ENCODE measurements around the gene F5.
"Not testable (repeated sequence)": the region's sequence is repeated elsewhere in the genome, so short reads cannot be mapped to it uniquely, and the experiment has no call there.

The F5 gene

DNA sequence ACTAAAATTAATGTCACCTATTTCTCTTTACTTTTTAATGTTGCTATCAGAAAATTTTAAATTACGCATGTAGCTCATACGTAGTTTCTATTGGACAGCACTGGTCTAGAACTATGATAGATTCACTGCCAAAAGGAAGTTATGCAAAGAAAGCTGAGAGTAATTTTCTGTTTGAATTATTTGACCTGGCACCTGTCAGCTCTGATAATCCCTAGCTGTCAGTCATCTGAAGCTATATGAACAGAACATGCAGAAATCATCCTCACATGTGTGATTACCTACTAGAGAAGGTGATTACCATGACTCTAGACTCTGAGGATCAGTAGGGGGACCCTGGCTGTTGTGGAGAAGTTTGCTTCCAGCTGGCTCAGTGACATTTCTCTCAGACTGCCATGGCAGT, 40.8 kb downstream of the F5 start:
- H3K4me3 ChIP-seq (ENCODE audit: low read depth, low read length), result no peak overlapping the region
- no peak for DNase-seq (ENCODE audit: low read depth, low spot score)
- TF ChIP-seq, protein P1, sequence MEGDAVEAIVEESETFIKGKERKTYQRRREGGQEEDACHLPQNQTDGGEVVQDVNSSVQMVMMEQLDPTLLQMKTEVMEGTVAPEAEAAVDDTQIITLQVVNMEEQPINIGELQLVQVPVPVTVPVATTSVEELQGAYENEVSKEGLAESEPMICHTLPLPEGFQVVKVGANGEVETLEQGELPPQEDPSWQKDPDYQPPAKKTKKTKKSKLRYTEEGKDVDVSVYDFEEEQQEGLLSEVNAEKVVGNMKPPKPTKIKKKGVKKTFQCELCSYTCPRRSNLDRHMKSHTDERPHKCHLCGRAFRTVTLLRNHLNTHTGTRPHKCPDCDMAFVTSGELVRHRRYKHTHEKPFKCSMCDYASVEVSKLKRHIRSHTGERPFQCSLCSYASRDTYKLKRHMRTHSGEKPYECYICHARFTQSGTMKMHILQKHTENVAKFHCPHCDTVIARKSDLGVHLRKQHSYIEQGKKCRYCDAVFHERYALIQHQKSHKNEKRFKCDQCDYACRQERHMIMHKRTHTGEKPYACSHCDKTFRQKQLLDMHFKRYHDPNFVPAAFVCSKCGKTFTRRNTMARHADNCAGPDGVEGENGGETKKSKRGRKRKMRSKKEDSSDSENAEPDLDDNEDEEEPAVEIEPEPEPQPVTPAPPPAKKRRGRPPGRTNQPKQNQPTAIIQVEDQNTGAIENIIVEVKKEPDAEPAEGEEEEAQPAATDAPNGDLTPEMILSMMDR (IDR thresholded peaks at IDR 0.05; ENCODE audit: insufficient read depth, low read length, missing control alignments), result no peak
- POLR2A ChIA-PET, result no interaction called here
- CTCF ChIA-PET, result interaction anchor here (1.1 to 4.2 kb wide), 10 partner anchors 13 to 942 kb away, joined by 3 to 43 read pairs (median 6); partner anchors contain the start of gene SLC19A2

- ChIA-PET POLR2A (no interaction called here), CTCF (no interaction called here)
- H3K4me3 ChIP-seq (ENCODE audit: low read depth, low read length), result no peak overlapping the region
- peak; percentile 12 for DNase-seq (ENCODE audit: low read depth, low spot score)
- TF ChIP-seq, protein P1 (IDR thresholded peaks at IDR 0.05; ENCODE audit: insufficient read depth, low read length, missing control alignments), result no peak
Observed at GRCh38 chr1:169538998-169539871, 47.0 kb downstream of the F5 start.

DNA sequence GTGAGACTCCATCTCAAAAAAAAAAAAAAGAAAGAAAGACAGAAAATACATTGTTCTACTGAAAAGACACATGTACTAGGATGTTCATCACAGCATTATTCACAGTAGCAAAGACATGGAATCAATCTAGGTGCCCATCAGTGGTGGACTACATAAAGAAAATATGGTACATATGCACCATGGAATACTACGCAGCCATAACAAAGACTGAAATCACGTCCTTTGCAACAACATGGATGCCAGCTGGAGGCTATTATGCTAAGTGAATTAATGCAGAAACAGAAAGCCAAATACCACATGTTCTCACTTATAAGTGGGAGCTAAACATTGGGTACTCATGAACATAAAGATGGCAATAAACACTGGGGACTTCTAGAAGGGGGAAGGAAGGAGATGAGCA, 51.6 kb downstream of the F5 start:
- POLR2A ChIA-PET, result no interaction called here

DNA sequence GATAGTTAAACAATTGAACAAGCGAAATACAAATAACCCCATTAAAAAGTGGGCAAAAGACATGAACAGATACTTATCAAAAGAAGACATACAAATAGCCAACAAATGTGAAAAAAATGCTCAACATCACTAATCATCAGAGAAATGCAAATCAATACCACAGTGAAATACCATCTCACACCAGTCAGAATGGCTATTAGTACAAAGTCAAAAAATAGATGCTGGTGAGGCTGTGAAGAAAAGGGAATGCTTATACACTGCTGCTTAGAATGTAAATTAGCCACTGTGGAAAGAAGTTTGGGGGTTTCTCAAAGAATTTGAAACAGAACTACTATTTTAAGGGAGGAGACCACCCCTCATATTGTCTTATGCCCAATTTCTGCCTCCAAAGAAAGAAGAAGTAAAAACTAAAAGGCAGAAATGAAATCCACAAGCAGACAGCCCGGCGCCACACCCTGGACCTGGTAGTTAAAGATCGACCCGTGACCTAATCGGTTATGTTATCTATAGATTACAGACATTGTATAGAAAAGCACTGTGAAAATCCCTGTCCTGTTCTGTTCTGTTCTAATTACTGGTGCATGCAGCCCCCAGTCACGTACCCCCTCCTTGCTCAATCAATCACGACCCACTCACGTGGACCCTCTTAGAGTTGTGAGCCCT, 52.6 kb downstream of the F5 start:
- H3K4me3 ChIP-seq (ENCODE audit: low read depth, low read length); DNase-seq (ENCODE audit: low read depth, low spot score); CTCF ChIA-PET; POLR2A ChIA-PET: not testable (repeated sequence)

More for the DNA sequence above, 51.6 kb downstream of the F5 start:
- H3K4me3 ChIP-seq (ENCODE audit: low read depth, low read length), result no peak overlapping the region
- DNase-seq (ENCODE audit: low read depth, low spot score), result no peak
- CTCF ChIA-PET, result interaction anchor here (0.6 kb wide), 1 partner anchor 30 kb away, joined by 3 read pairs; no protein-coding TSS in a partner anchor
- TF ChIP-seq, protein P1 (IDR thresholded peaks at IDR 0.05; ENCODE audit: insufficient read depth, low read length, missing control alignments), result no peak

GRCh38 chr1:169530448-169530847, 55.8 kb downstream of the F5 start:
- TF ChIP-seq, protein P1 (IDR thresholded peaks at IDR 0.05; ENCODE audit: insufficient read depth, low read length, missing control alignments), result no peak
- CTCF ChIA-PET, result no interaction called here
- POLR2A ChIA-PET, result no interaction called here
- no peak for DNase-seq (ENCODE audit: low read depth, low spot score)
- no peak overlapping the region for H3K4me3 ChIP-seq (ENCODE audit: low read depth, low read length)

GRCh38 chr1:169529068-169529642, 57.1 kb downstream of the F5 start:
- CTCF ChIA-PET, result no interaction called here
- TF ChIP-seq, protein P1 (IDR thresholded peaks at IDR 0.05; ENCODE audit: insufficient read depth, low read length, missing control alignments), result no peak
- DNase-seq (ENCODE audit: low read depth, low spot score), result no peak
- POLR2A ChIA-PET, result no interaction called here
- no peak overlapping the region for H3K4me3 ChIP-seq (ENCODE audit: low read depth, low read length)
